Measurements from ENCODE around the gene PARD3. TPM values are rescaled to one million over a fixed set of nuclear protein-coding genes. Genes with fewer than 3 reads are reported as not detected.
A peak's percentile ranks its signal among the peaks of the same experiment; 100 is the strongest.

The PARD3 gene
- total and polyA plus RNA-seq, 7 donors, result 20.2 to 84.4 (median 53.4) TPM

- peaks cover 47% of the 10 kb centered on the region for H3K4me1 ChIP-seq
- no peaks in the 10 kb centered on the region for H3K9me3 ChIP-seq
- no peak for DNase-seq
- ATAC-seq, result no peak
- intact Hi-C loops (cut with DNase I), result no loop called here
- no peak overlapping the region for H3K4me3 ChIP-seq
- 91 to 100% (median 93%) methylated on average over 1 of the region's 1 CpG for WGBS, 3 donors
- H3K27me3 ChIP-seq (ENCODE audit: insufficient read depth in 3 of 3, low read length in 2 of 3), result no peaks in the 10 kb centered on the region
- no peak for TF ChIP-seq CTCF (IDR thresholded peaks at IDR 0.05)
- no peak overlapping the region for H3K27ac ChIP-seq
- no peaks in the 10 kb centered on the region for H3K36me3 ChIP-seq (ENCODE audit: insufficient read depth in 1 of 2, low read depth in 1 of 2)
Observed at GRCh38 chr10:34716234-34716633, 98.9 kb downstream of the PARD3 start.

- no peak overlapping the region for H3K27ac ChIP-seq
- H3K4me1 ChIP-seq, result peaks cover 47% of the 10 kb centered on the region
- intact Hi-C loops (cut with DNase I), result no loop called here
Observed at GRCh38 chr10:34715511-34716187, 99.4 kb downstream of the PARD3 start.

GRCh38 chr10:34713875-34714274 lies 101.2 kb downstream of the PARD3 start:
- Histone ChIP-seq H3K27me3 (ENCODE audit: insufficient read depth in 3 of 3, low read length in 2 of 3) (no peaks in the 10 kb centered on the region), H3K27ac (no peak overlapping the region), H3K36me3 (ENCODE audit: insufficient read depth in 1 of 2, low read depth in 1 of 2) (no peaks in the 10 kb centered on the region), H3K4me3 (no peak overlapping the region), H3K9me3 (no peaks in the 10 kb centered on the region), H3K4me1 (peaks cover 51% of the 10 kb centered on the region)
- ATAC-seq (no peak), DNase-seq (no peak)
- TF ChIP-seq CTCF (IDR thresholded peaks at IDR 0.05), result no peak
- intact Hi-C loops (cut with DNase I), result no loop called here
- 47 to 49% (median 49%) methylated on average over 1 of the region's 1 CpG for WGBS, 3 donors

More at GRCh38 chr10:34715511-34716187, 99.4 kb downstream of the PARD3 start:
- no peak for DNase-seq
- Histone ChIP-seq H3K36me3 (ENCODE audit: insufficient read depth in 1 of 2, low read depth in 1 of 2) (no peaks in the 10 kb centered on the region), H3K4me3 (no peak overlapping the region), H3K27me3 (ENCODE audit: insufficient read depth in 3 of 3, low read length in 2 of 3) (no peaks in the 10 kb centered on the region), H3K9me3 (no peaks in the 10 kb centered on the region)
- no peak for ATAC-seq
- TF ChIP-seq CTCF (IDR thresholded peaks at IDR 0.05), result no peak
- WGBS, 3 donors, result 96 to 97% (median 96%) methylated on average over 8 of the region's 8 CpGs

GRCh38 chr10:34711500-34711899 lies 103.6 kb downstream of the PARD3 start:
- H3K9me3 ChIP-seq, result no peaks in the 10 kb centered on the region
- H3K27ac ChIP-seq, result no peak overlapping the region
- no peaks in the 10 kb centered on the region for H3K27me3 ChIP-seq (ENCODE audit: insufficient read depth in 3 of 3, low read length in 2 of 3)
- no peaks in the 10 kb centered on the region for H3K36me3 ChIP-seq (ENCODE audit: insufficient read depth in 1 of 2, low read depth in 1 of 2)
- peaks cover 43% of the 10 kb centered on the region for H3K4me1 ChIP-seq
- DNase-seq (no peak), ATAC-seq (peak in 3 of 4 donors; percentile 11 to 32 (median 23))
- no peak for TF ChIP-seq CTCF (IDR thresholded peaks at IDR 0.05)
- WGBS, 3 donors, result 48 to 73% (median 53%) methylated on average over 3 of the region's 3 CpGs
- intact Hi-C loops (cut with DNase I), result no loop called here
- no peak overlapping the region for H3K4me3 ChIP-seq

- peak in 3 of 4 donors; percentile 61 to 81 (median 71) for ATAC-seq
- no peaks in the 10 kb centered on the region for H3K27me3 ChIP-seq (ENCODE audit: insufficient read depth in 3 of 3, low read length in 2 of 3)
- no peaks in the 10 kb centered on the region for H3K36me3 ChIP-seq (ENCODE audit: insufficient read depth in 1 of 2, low read depth in 1 of 2)
- DNase-seq, result peak in 1 of 2 donors; percentile 32
- TF ChIP-seq CTCF (IDR thresholded peaks at IDR 0.05), result no peak
- H3K4me3 ChIP-seq, result no peak overlapping the region
- no peak overlapping the region for H3K27ac ChIP-seq
- intact Hi-C loops (cut with DNase I), result no loop called here
- H3K9me3 ChIP-seq, result no peaks in the 10 kb centered on the region
- H3K4me1 ChIP-seq, result peaks cover 52% of the 10 kb centered on the region
- 25 to 66% (median 46%) methylated on average over 4 of the region's 4 CpGs for WGBS, 3 donors
Observed at GRCh38 chr10:34710391-34710751, 104.7 kb downstream of the PARD3 start.
